Panc1 (cell line): ENCODE results near the gene CTNND2. TPM values are rescaled to one million over a fixed set of nuclear protein-coding genes. Genes with fewer than 3 reads are reported as not detected.

Experiments used
- ATAC-seq: fragments of 200-7000 bp; cut with Tn5 transposase; 2 replicates; pipeline ENCODE4 v1.9.1; 2020; ENCODE audit warnings: mild to moderate bottlenecking, moderate library complexity
- BruUV-seq: library from RNA; stranded (reverse); fragments of 400-500 nt; replicated peaks from 2 replicates; lab custom pipeline; 2021; lab: Mats Ljungman, UMichigan
- CTCF ChIA-PET: fragments of 300-600 bp; sonication (Branson Sonifier 250); formaldehyde crosslinking; loops from one replicate; lab custom pipeline; 2022; ENCODE audit warnings: antibody characterized with exemption; lab: Charles Lee
- POLR2A ChIA-PET: fragments of 300-600 bp; sonication (Branson Sonifier 250); formaldehyde crosslinking; loops from one replicate; lab custom pipeline; 2022; ENCODE audit warnings: antibody characterized with exemption; lab: Charles Lee
- DNase-seq: peaks from one replicate; pipeline ENCODE4 v3.0.0-alpha.2; 2010; ENCODE audit warnings: low read depth, low spot score
- H3K27ac ChIP-seq: 2 replicates; pipeline ENCODE4 v1.5.1; 2011; ENCODE audit warnings: mild to moderate bottlenecking, low read length, inconsistent platforms
- H3K27me3 ChIP-seq: fragments of 200-500 bp; sonication (Bioruptor generic); 2 replicates; pipeline ENCODE4 v1.6.0; 2014; ENCODE audit warnings: low read length, inconsistent platforms; ENCODE audit not compliant: control insufficient read depth, insufficient read depth
- H3K36me3 ChIP-seq: fragments of 200-500 bp; sonication (Bioruptor generic); 2 replicates; pipeline ENCODE4 v1.5.1; 2014; ENCODE audit warnings: inconsistent platforms, mild to moderate bottlenecking, low read length, moderate library complexity; ENCODE audit not compliant: control insufficient read depth, insufficient read depth
- H3K4me1 ChIP-seq: 2 replicates; pipeline ENCODE4 v1.5.1; 2011; ENCODE audit warnings: inconsistent platforms, mild to moderate bottlenecking, low read length, moderate library complexity; ENCODE audit not compliant: control insufficient read depth, insufficient read depth
- H3K4me3 ChIP-seq, 2 experiments: 2 replicates each; pipeline ENCODE4 v1.5.1; 2011 to 2012; ENCODE audit warnings: low read depth in 2 of 2, low read length in 2 of 2, mild to moderate bottlenecking in 2 of 2, inconsistent platforms in 1 of 2, moderate library complexity in 1 of 2
- H3K9me3 ChIP-seq: fragments of 200-500 bp; sonication (Bioruptor generic); 2 replicates; pipeline ENCODE4 v1.5.1; 2014; ENCODE audit warnings: low read depth, mild to moderate bottlenecking, inconsistent platforms, low read length, moderate library complexity; ENCODE audit not compliant: control insufficient read depth, insufficient read depth
- POLR2AphosphoS5 ChIP-seq: IDR thresholded peaks from 2 replicates; pipeline ENCODE4 v1.6.1; 2012; ENCODE audit warnings: mild to moderate bottlenecking, low read depth, low read length, moderate library complexity
- SIN3A ChIP-seq: IDR thresholded peaks from 2 replicates; pipeline ENCODE4 v1.6.1; 2012; ENCODE audit warnings: low read depth, mild to moderate bottlenecking, low read length, moderate library complexity, borderline replicate concordance; ENCODE audit not compliant: insufficient read depth
- TCF7L2 ChIP-seq: IDR thresholded peaks from 2 replicates; pipeline ENCODE4 v1.6.1; 2011; ENCODE audit warnings: mild to moderate bottlenecking, low read depth, low read length, inconsistent platforms
- in situ Hi-C: cut with HindIII; loops from 2 replicates; pipeline ENCODE4 v1.10.0; 2016; ENCODE audit warnings: low sequenced_read_pairs, low pct_unique_long_range_greater_than_20kb
- intact Hi-C: fragments of 100-400 bp; cut with micrococcal nuclease; formaldehyde crosslinking; loops from one replicate; pipeline ENCODE4 v1.10.0; 2022; ENCODE audit not compliant: unreplicated experiment
- total RNA-seq: library from RNA; stranded (reverse); gene quantifications from one replicate; pipeline ENCODE4 v1.2.1, GENCODE V29; 2021; ENCODE audit not compliant: unreplicated experiment
- TF ChIP-seq, protein P1 (sequence below), 2 experiments: IDR thresholded peaks; 2 replicates each; pipeline ENCODE4 v1.6.1; 2011 to 2012; ENCODE audit warnings: low read depth in 2 of 2, control low read depth in 1 of 2, low read length in 1 of 2, mild to moderate bottlenecking in 1 of 2, moderate library complexity in 1 of 2; ENCODE audit not compliant: insufficient read depth in 1 of 2
- TF ChIP-seq, protein P2 (sequence below): fragments of 450-650 bp; IDR thresholded peaks from 2 replicates; pipeline ENCODE4 v1.5.1; 2017; ENCODE audit warnings: mild to moderate bottlenecking

Gene CTNND2
- total RNA-seq, 1 experiment from 2014 or later = 1.0 TPM

DNA sequence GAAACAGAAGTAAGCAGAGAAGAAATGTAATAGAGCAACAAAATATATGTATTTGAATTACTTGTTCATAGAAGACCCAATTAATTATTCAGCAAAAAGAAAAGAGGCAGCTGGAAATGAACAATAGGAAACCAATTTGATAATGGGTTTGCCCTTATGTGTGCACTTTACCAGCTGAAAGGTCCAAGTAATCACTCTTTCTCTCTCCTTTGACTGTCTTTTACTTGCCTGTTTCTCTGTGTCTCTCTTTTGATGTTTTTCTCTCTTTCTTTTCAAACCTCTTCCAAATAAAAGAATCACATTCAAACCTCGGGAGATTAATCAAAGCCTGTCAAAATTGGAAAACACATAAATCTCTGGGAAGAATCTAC lies 51.5 kb downstream of the CTNND2 start:
- ATAC-seq = no peak
- Histone ChIP-seq H3K9me3 (no peaks in the 10 kb centered on the region), H3K4me1 (no peaks in the 10 kb centered on the region), H3K36me3 (no peaks in the 10 kb centered on the region), H3K4me3 (no peak overlapping the region), H3K27me3 (no peaks in the 10 kb centered on the region), H3K27ac (no peak overlapping the region)
- DNase-seq = no peak
- intact Hi-C loops (no loop called here), in situ Hi-C loops (no loop called here)
- ChIA-PET CTCF (no interaction called here), POLR2A (no interaction called here)
- TF ChIP-seq, protein P1, sequence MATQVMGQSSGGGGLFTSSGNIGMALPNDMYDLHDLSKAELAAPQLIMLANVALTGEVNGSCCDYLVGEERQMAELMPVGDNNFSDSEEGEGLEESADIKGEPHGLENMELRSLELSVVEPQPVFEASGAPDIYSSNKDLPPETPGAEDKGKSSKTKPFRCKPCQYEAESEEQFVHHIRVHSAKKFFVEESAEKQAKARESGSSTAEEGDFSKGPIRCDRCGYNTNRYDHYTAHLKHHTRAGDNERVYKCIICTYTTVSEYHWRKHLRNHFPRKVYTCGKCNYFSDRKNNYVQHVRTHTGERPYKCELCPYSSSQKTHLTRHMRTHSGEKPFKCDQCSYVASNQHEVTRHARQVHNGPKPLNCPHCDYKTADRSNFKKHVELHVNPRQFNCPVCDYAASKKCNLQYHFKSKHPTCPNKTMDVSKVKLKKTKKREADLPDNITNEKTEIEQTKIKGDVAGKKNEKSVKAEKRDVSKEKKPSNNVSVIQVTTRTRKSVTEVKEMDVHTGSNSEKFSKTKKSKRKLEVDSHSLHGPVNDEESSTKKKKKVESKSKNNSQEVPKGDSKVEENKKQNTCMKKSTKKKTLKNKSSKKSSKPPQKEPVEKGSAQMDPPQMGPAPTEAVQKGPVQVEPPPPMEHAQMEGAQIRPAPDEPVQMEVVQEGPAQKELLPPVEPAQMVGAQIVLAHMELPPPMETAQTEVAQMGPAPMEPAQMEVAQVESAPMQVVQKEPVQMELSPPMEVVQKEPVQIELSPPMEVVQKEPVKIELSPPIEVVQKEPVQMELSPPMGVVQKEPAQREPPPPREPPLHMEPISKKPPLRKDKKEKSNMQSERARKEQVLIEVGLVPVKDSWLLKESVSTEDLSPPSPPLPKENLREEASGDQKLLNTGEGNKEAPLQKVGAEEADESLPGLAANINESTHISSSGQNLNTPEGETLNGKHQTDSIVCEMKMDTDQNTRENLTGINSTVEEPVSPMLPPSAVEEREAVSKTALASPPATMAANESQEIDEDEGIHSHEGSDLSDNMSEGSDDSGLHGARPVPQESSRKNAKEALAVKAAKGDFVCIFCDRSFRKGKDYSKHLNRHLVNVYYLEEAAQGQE (IDR thresholded peaks at IDR 0.05; ENCODE audit: insufficient read depth in 1 of 2, low read depth in 2 of 2, low read length in 1 of 2) = no peak
- TF ChIP-seq TCF7L2 (no peak), POLR2AphosphoS5 (no peak), SIN3A (no peak)
- TF ChIP-seq, protein P2, sequence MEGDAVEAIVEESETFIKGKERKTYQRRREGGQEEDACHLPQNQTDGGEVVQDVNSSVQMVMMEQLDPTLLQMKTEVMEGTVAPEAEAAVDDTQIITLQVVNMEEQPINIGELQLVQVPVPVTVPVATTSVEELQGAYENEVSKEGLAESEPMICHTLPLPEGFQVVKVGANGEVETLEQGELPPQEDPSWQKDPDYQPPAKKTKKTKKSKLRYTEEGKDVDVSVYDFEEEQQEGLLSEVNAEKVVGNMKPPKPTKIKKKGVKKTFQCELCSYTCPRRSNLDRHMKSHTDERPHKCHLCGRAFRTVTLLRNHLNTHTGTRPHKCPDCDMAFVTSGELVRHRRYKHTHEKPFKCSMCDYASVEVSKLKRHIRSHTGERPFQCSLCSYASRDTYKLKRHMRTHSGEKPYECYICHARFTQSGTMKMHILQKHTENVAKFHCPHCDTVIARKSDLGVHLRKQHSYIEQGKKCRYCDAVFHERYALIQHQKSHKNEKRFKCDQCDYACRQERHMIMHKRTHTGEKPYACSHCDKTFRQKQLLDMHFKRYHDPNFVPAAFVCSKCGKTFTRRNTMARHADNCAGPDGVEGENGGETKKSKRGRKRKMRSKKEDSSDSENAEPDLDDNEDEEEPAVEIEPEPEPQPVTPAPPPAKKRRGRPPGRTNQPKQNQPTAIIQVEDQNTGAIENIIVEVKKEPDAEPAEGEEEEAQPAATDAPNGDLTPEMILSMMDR = no peak
- no TSS peak for BruUV-seq

DNA sequence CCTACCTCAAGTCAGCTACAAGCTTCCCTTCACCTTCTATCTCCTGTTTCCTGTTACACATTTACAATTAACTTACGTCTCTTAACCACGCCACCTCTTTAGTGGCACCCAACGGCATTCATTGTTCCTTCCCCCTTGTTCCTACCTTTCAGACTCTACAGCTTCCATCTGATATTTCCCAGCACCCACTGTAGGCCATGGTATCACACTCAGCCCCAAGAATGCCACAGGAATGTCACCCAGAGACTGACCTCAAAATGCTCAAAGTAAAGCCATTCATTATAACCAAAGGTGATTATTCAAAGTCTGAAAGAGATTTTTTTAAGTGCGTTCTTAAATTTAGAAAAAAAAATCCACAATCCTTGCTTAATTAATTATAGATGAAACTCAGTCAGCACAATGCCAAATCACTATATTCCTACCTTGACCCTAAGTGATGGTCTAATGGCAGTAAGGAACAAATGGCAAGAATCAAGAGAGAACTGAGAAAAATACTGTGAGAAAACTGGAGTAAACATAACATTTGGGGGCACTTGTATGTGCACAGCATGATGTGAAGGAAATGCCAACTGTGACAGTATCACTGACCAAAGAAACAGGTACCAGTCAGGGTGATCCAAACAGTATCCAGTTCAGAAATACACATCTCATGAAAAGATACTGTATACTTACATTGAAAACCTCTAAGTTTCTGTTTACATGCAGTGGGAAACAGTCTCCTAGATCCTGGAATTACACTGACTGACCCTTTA lies 52.1 kb downstream of the CTNND2 start:
- Histone ChIP-seq H3K27me3 (no peaks in the 10 kb centered on the region), H3K4me1 (no peaks in the 10 kb centered on the region), H3K27ac (no peak overlapping the region), H3K36me3 (no peaks in the 10 kb centered on the region), H3K4me3 (no peak overlapping the region), H3K9me3 (no peaks in the 10 kb centered on the region)
- TF ChIP-seq, protein P2 = no peak
- TF ChIP-seq POLR2AphosphoS5 (no peak), SIN3A (no peak), TCF7L2 (no peak)
- TF ChIP-seq, protein P1 (IDR thresholded peaks at IDR 0.05; ENCODE audit: insufficient read depth in 1 of 2, low read depth in 2 of 2, low read length in 1 of 2) = no peak
- DNase-seq (no peak), ATAC-seq (no peak)
- BruUV-seq = no TSS peak
- CTCF ChIA-PET = no interaction called here
- POLR2A ChIA-PET = no interaction called here
- in situ Hi-C loops = no loop called here
- intact Hi-C loops = no loop called here
